HepG2 (cell line): ENCODE data around the gene TLCD3B. TPM values are rescaled to one million over a fixed set of nuclear protein-coding genes. Genes with fewer than 3 reads are reported as not detected.

Experiments used
- CCAR2 ChIP-seq: fragments of 200-400 bp; formaldehyde crosslinking; optimal IDR thresholded peaks from 2 replicates; pipeline ENCODE3; 2018; ENCODE audit warnings: low read depth, mild to moderate bottlenecking, low read length, moderate library complexity
- DBP ChIP-seq: sonication (generic); formaldehyde crosslinking; IDR thresholded peaks from 2 replicates; pipeline ENCODE4 v1.4.0; 2020; ENCODE audit warnings: missing genetic modification reagents; ENCODE audit errors: not compliant biosample characterization
- FOXP4 ChIP-seq: sonication (generic); formaldehyde crosslinking; IDR thresholded peaks from 2 replicates; pipeline ENCODE4 v1.4.0; 2020; ENCODE audit warnings: missing genetic modification reagents
- HIC2 ChIP-seq: sonication (generic); formaldehyde crosslinking; IDR thresholded peaks from 2 replicates; pipeline ENCODE4 v1.9.0; 2022; ENCODE audit warnings: low read depth, missing genetic modification reagents
- HMGXB3 ChIP-seq: sonication (generic); formaldehyde crosslinking; IDR thresholded peaks from 2 replicates; pipeline ENCODE4 v1.4.0; 2020; ENCODE audit warnings: missing genetic modification reagents, borderline replicate concordance
- HNRNPH1 ChIP-seq: fragments of 200-400 bp; formaldehyde crosslinking; optimal IDR thresholded peaks from 2 replicates; pipeline ENCODE3; 2017; ENCODE audit warnings: mild to moderate bottlenecking, low read depth, low read length
- NR2F1 ChIP-seq, 2 experiments: fragments of 450-650 bp in 1 of 2; formaldehyde crosslinking in 1 of 2; IDR thresholded peaks; 2 replicates each; pipeline versions ENCODE4 v1.5.0 to v1.6.1; 2016 to 2020; ENCODE audit warnings: mild to moderate bottlenecking in 1 of 2, missing compliant biosample characterization in 1 of 2, missing genetic modification reagents in 1 of 2, moderate library complexity in 1 of 2
- PBX2 ChIP-seq: IDR thresholded peaks from 2 replicates; pipeline ENCODE4 v1.6.1; 2016; ENCODE audit warnings: control low read depth
- RNF2 ChIP-seq: fragments of 450-650 bp; conservative IDR thresholded peaks from 2 replicates; pipeline ENCODE4 v1.6.1; 2016; ENCODE audit warnings: low read depth
- SOX6 ChIP-seq, 2 experiments: fragments of 450-650 bp in 1 of 2; sonication (generic) in 1 of 2; formaldehyde crosslinking in 1 of 2; IDR thresholded peaks; 2 replicates each; pipeline versions ENCODE4 v1.4.0 to v1.6.1; 2017 to 2020; ENCODE audit warnings: antibody characterized with exemption in 1 of 2, mild to moderate bottlenecking in 1 of 2, missing genetic modification reagents in 1 of 2
- USF2 ChIP-seq, 2 experiments: sonication (generic) in 1 of 2; formaldehyde crosslinking in 1 of 2; IDR thresholded peaks; 2 replicates each; pipeline versions ENCODE4 v1.5.1 to v1.6.1; 2011 to 2020; ENCODE audit warnings: borderline replicate concordance in 1 of 2, low read depth in 1 of 2, low read length in 1 of 2, mild to moderate bottlenecking in 1 of 2, missing genetic modification reagents in 1 of 2, moderate library complexity in 1 of 2
- ZNF24 ChIP-seq: fragments of 450-650 bp; IDR thresholded peaks from 2 replicates; pipeline ENCODE4 v1.6.1; 2017; ENCODE audit warnings: antibody characterized with exemption, mild to moderate bottlenecking
- ZNF788 ChIP-seq: sonication (generic); formaldehyde crosslinking; IDR thresholded peaks from 2 replicates; pipeline ENCODE4 v1.5.0; 2020; ENCODE audit warnings: mild to moderate bottlenecking, missing genetic modification reagents, borderline replicate concordance
- ZNF792 ChIP-seq: IDR thresholded peaks from 2 replicates; pipeline ENCODE4 v1.6.1; 2016
- polyA plus RNA-seq, 8 experiments: library from polyadenylated mRNA; depleted of rRNA in 3 of 8; stranded (reverse) in 7 of 8; unstranded in 1 of 8; fragments of >200 nt; fragmentation: Illumina TruSeq in 4 of 8; extraction: Trizol in 4 of 8; gene quantifications; 2 replicates each; pipeline versions ENCODE4 v1.2.1 to v1.2.3, GENCODE V29; 2011 to 2016; ENCODE audit warnings: low read depth in 4 of 8, missing spikeins in 1 of 8, mixed read lengths in 1 of 8; ENCODE audit not compliant: insufficient read depth in 1 of 8
- total RNA-seq, 5 experiments: library from RNA; depleted of rRNA; stranded (reverse); fragments of >200 nt; fragmentation: Illumina TruSeq; extraction: Trizol; gene quantifications; 2 replicates each; pipeline ENCODE4 v1.2.3, GENCODE V29; 2016; ENCODE audit warnings: low read depth in 1 of 5

TLCD3B gene
- total and polyA plus RNA-seq, 2 of the 13 experiments (the other 11 are each of a cell fraction or from before 2014, with no cell fraction given), result not detected

GRCh38 chr16:30052671-30053372, 21.8 kb upstream of the TLCD3B start (continued):
- TF ChIP-seq USF2 (IDR thresholded peaks at IDR 0.05; ENCODE audit: low read depth, low read length) (no peak), USF2 (CRISPR knock-in tag; IDR thresholded peaks at IDR 0.05; ENCODE audit: borderline replicate concordance) (no peak; the same call in 1 of the 2 replicates), FOXP4 (CRISPR knock-in tag) (peak; percentile 78), CCAR2 (no peak), ZNF24 (no peak; the same call in 1 of the 2 replicates), HMGXB3 (CRISPR knock-in tag) (peak; percentile 84; the same call in 1 of the 2 replicates), HIC2 (CRISPR knock-in tag) (no peak), SOX6 (IDR thresholded peaks at IDR 0.05) (no peak), SOX6 (CRISPR knock-in tag; IDR thresholded peaks at IDR 0.05) (peak; percentile 73), HNRNPH1 (no peak), PBX2 (CRISPR knock-in tag) (no peak), ZNF792 (CRISPR knock-in tag) (peak; percentile 97), DBP (CRISPR knock-in tag) (no peak), ZNF788 (peak; percentile 97; the same call in 1 of the 2 replicates), RNF2 (peak; percentile 98), NR2F1 (CRISPR knock-in tag; IDR thresholded peaks at IDR 0.05) (no peak)
